Trophoblast cell (in vitro differentiated cells and primary cell): ENCODE results near the gene RPS6KA3.

Source experiments
- DNase-seq, 2 donors: peaks; one replicate each; pipeline ENCODE4 v3.0.0-alpha.2; 2016
- H2AFZ ChIP-seq: 2 replicates; pipeline ENCODE4 v1.6.1; 2013; ENCODE audit warnings: low read length, moderate library complexity, mild to moderate bottlenecking; ENCODE audit not compliant: insufficient read depth, poor library complexity
- H2AK5ac ChIP-seq: 2 replicates; pipeline ENCODE4 v1.6.1; 2013; ENCODE audit warnings: mild to moderate bottlenecking, low read length
- H2BK120ac ChIP-seq: 2 replicates; pipeline ENCODE4 v1.6.1; 2013; ENCODE audit warnings: low read length, mild to moderate bottlenecking, moderate library complexity; ENCODE audit not compliant: insufficient read depth, poor library complexity
- H2BK12ac ChIP-seq: 2 replicates; pipeline ENCODE4 v1.6.1; 2013; ENCODE audit warnings: mild to moderate bottlenecking, low read length, moderate library complexity
- H2BK5ac ChIP-seq: 2 replicates; pipeline ENCODE4 v1.6.1; 2013; ENCODE audit warnings: low read length, low read depth, moderate library complexity, mild to moderate bottlenecking; ENCODE audit not compliant: poor library complexity
- H3K14ac ChIP-seq: 2 replicates; pipeline ENCODE4 v1.6.1; 2013; ENCODE audit warnings: mild to moderate bottlenecking, low read length
- H3K18ac ChIP-seq: 2 replicates; pipeline ENCODE4 v1.6.1; 2013; ENCODE audit warnings: mild to moderate bottlenecking, low read length
- H3K23ac ChIP-seq: 2 replicates; pipeline ENCODE4 v1.6.1; 2013; ENCODE audit warnings: low read length
- H3K27ac ChIP-seq: 2 replicates; pipeline ENCODE4 v1.5.1; 2013; ENCODE audit warnings: low read depth, mild to moderate bottlenecking, inconsistent platforms, low read length, moderate library complexity
- H3K27me3 ChIP-seq: 2 replicates; pipeline ENCODE4 v1.6.1; 2013; ENCODE audit warnings: inconsistent platforms, mild to moderate bottlenecking, low read length, moderate library complexity; ENCODE audit not compliant: insufficient read depth
- H3K36me3 ChIP-seq, 2 experiments: 1 replicate in 1 of 2; 2 replicates in 1 of 2; pipeline ENCODE4 v1.6.1; 2013; ENCODE audit warnings: low read length in 2 of 2, mild to moderate bottlenecking in 2 of 2, moderate library complexity in 1 of 2; ENCODE audit not compliant: insufficient read depth in 2 of 2, control insufficient read depth in 1 of 2
- H3K4ac ChIP-seq: 2 replicates; pipeline ENCODE4 v1.6.1; 2013; ENCODE audit warnings: low read depth, mild to moderate bottlenecking, low read length, moderate library complexity
- H3K4me1 ChIP-seq, 2 experiments: 1 replicate in 1 of 2; 2 replicates in 1 of 2; pipeline ENCODE4 v1.6.1; 2013; ENCODE audit warnings: low read length in 2 of 2, mild to moderate bottlenecking in 2 of 2, moderate library complexity in 1 of 2; ENCODE audit not compliant: insufficient read depth in 2 of 2, control insufficient read depth in 1 of 2
- H3K4me2 ChIP-seq: 2 replicates; pipeline ENCODE4 v1.6.1; 2013; ENCODE audit warnings: inconsistent platforms, mild to moderate bottlenecking, low read length, moderate library complexity
- H3K4me3 ChIP-seq: 2 replicates; pipeline ENCODE4 v1.5.1; 2013; ENCODE audit warnings: mild to moderate bottlenecking, low read depth, low read length, inconsistent platforms
- H3K79me1 ChIP-seq: one replicate; pipeline ENCODE4 v1.6.1; 2013; ENCODE audit warnings: low read length
- H3K79me2 ChIP-seq: 2 replicates; pipeline ENCODE4 v1.6.1; 2013; ENCODE audit warnings: low read length, mild to moderate bottlenecking; ENCODE audit not compliant: control insufficient read depth, insufficient read depth, poor library complexity
- H3K9ac ChIP-seq: 2 replicates; pipeline ENCODE4 v1.6.1; 2013; ENCODE audit warnings: mild to moderate bottlenecking, low read length
- H3K9me3 ChIP-seq: 2 replicates; pipeline ENCODE4 v1.6.1; 2013; ENCODE audit warnings: low read depth, mild to moderate bottlenecking, control low read depth, inconsistent platforms, low read length; ENCODE audit not compliant: insufficient read depth
- H4K12ac ChIP-seq: 2 replicates; pipeline ENCODE4 v1.6.1; 2013; ENCODE audit warnings: low read depth, mild to moderate bottlenecking, low read length, moderate library complexity
- H4K8ac ChIP-seq: 2 replicates; pipeline ENCODE4 v1.6.1; 2013; ENCODE audit warnings: low read depth, mild to moderate bottlenecking, low read length, moderate library complexity
- H4K91ac ChIP-seq: one replicate; pipeline ENCODE4 v1.6.1; 2013; ENCODE audit warnings: low read depth, mild to moderate bottlenecking, low read length, moderate library complexity
- WGBS: extraction: QIAGEN DNeasy Blood & Tissue Kit; methylation state at CpG from one replicate; pipeline ENCODE4 v1.1.7; 2013; ENCODE audit warnings: missing lambda C conversion rate; ENCODE audit not compliant: insufficient read length, insufficient coverage; ENCODE audit errors: extremely low coverage; 5-methylcytosine and 5-hydroxymethylcytosine counted together

The RPS6KA3 gene

GRCh38 chrX:20311505-20311904 is 44.8 kb upstream of the RPS6KA3 start:
- no peaks in the 10 kb centered on the region for H3K4me1 ChIP-seq
- no peaks in the 10 kb centered on the region for H3K79me1 ChIP-seq
- no CpG with 5 or more reads among the region's 2 CpGs for WGBS
- no peak overlapping the region for H3K23ac ChIP-seq
- H3K27me3 ChIP-seq = no peaks in the 10 kb centered on the region
- no peak overlapping the region for H4K12ac ChIP-seq
- no peak overlapping the region for H3K14ac ChIP-seq
- H2BK5ac ChIP-seq = no peak overlapping the region
- no peak overlapping the region for H2BK12ac ChIP-seq
- no peaks in the 10 kb centered on the region for H3K36me3 ChIP-seq
- no peak overlapping the region for H4K8ac ChIP-seq
- H3K79me2 ChIP-seq = no peaks in the 10 kb centered on the region
- H3K4me3 ChIP-seq = no peak overlapping the region
- no peak overlapping the region for H3K18ac ChIP-seq
- no peak overlapping the region for H2AFZ ChIP-seq
- no peak overlapping the region for H4K91ac ChIP-seq
- H3K9me3 ChIP-seq = no peaks in the 10 kb centered on the region
- H2AK5ac ChIP-seq = no peak overlapping the region
- DNase-seq = no peak
- H3K9ac ChIP-seq = no peak overlapping the region
- H3K27ac ChIP-seq = no peak overlapping the region
- H2BK120ac ChIP-seq = no peak overlapping the region
- H3K4me2 ChIP-seq = no peak overlapping the region
- H3K4ac ChIP-seq = no peak overlapping the region

GRCh38 chrX:20309806-20310205 is 43.1 kb upstream of the RPS6KA3 start:
- Histone ChIP-seq H4K8ac (no peak overlapping the region), H4K91ac (no peak overlapping the region), H3K79me2 (no peaks in the 10 kb centered on the region), H3K4me3 (no peak overlapping the region), H3K27ac (no peak overlapping the region), H3K27me3 (no peaks in the 10 kb centered on the region), H2AFZ (no peak overlapping the region), H2BK5ac (no peak overlapping the region), H2AK5ac (no peak overlapping the region), H3K4ac (no peak overlapping the region), H2BK12ac (no peak overlapping the region), H3K9ac (no peak overlapping the region), H4K12ac (no peak overlapping the region), H3K36me3 (no peaks in the 10 kb centered on the region), H3K14ac (no peak overlapping the region), H2BK120ac (no peak overlapping the region), H3K79me1 (no peaks in the 10 kb centered on the region), H3K4me1 (no peaks in the 10 kb centered on the region), H3K9me3 (no peaks in the 10 kb centered on the region), H3K18ac (no peak overlapping the region), H3K23ac (no peak overlapping the region), H3K4me2 (no peak overlapping the region)
- no peak for DNase-seq
- WGBS = 100% methylated on average over 1 of the region's 8 CpGs

GRCh38 chrX:20306668-20307067 is 40.0 kb upstream of the RPS6KA3 start:
- H3K79me2 ChIP-seq = no peaks in the 10 kb centered on the region
- no peak overlapping the region for H3K23ac ChIP-seq
- no peak overlapping the region for H4K91ac ChIP-seq
- no peak overlapping the region for H3K18ac ChIP-seq
- no peak for DNase-seq
- no peaks in the 10 kb centered on the region for H3K27me3 ChIP-seq
- H3K14ac ChIP-seq = no peak overlapping the region
- no peak overlapping the region for H3K9ac ChIP-seq
- no peak overlapping the region for H2BK120ac ChIP-seq
- H2AFZ ChIP-seq = no peak overlapping the region
- H3K4me1 ChIP-seq = no peaks in the 10 kb centered on the region
- no peak overlapping the region for H3K27ac ChIP-seq
- H3K4me3 ChIP-seq = no peak overlapping the region
- H3K36me3 ChIP-seq = no peaks in the 10 kb centered on the region
- no peak overlapping the region for H4K8ac ChIP-seq
- no peaks in the 10 kb centered on the region for H3K79me1 ChIP-seq
- H2BK12ac ChIP-seq = no peak overlapping the region
- no peaks in the 10 kb centered on the region for H3K9me3 ChIP-seq
- no peak overlapping the region for H3K4me2 ChIP-seq
- no CpG with 5 or more reads among the region's 3 CpGs for WGBS
- H3K4ac ChIP-seq = no peak overlapping the region
- H4K12ac ChIP-seq = no peak overlapping the region
- no peak overlapping the region for H2BK5ac ChIP-seq
- no peak overlapping the region for H2AK5ac ChIP-seq

GRCh38 chrX:20300822-20301221 is 34.1 kb upstream of the RPS6KA3 start:
- no peak overlapping the region for H3K9ac ChIP-seq
- H3K27ac ChIP-seq = no peak overlapping the region
- H3K18ac ChIP-seq = no peak overlapping the region
- H3K36me3 ChIP-seq = no peaks in the 10 kb centered on the region
- no peaks in the 10 kb centered on the region for H3K79me1 ChIP-seq
- H2BK120ac ChIP-seq = no peak overlapping the region
- no peaks in the 10 kb centered on the region for H3K9me3 ChIP-seq
- no peak overlapping the region for H3K23ac ChIP-seq
- H3K79me2 ChIP-seq = no peaks in the 10 kb centered on the region
- H4K91ac ChIP-seq = no peak overlapping the region
- H3K14ac ChIP-seq = no peak overlapping the region
- no peak overlapping the region for H2AFZ ChIP-seq
- no peaks in the 10 kb centered on the region for H3K4me1 ChIP-seq
- no peak overlapping the region for H2BK5ac ChIP-seq
- H2AK5ac ChIP-seq = no peak overlapping the region
- H3K4me2 ChIP-seq = no peak overlapping the region
- DNase-seq = no peak
- H3K4ac ChIP-seq = no peak overlapping the region
- H4K12ac ChIP-seq = no peak overlapping the region
- H4K8ac ChIP-seq = no peak overlapping the region
- H3K27me3 ChIP-seq = no peaks in the 10 kb centered on the region
- H2BK12ac ChIP-seq = no peak overlapping the region
- no CpG with 5 or more reads among the region's 5 CpGs for WGBS
- no peak overlapping the region for H3K4me3 ChIP-seq
